Transverse colon (tissue), 4 donors: ENCODE data around the gene PTPRG. TPM values are rescaled to one million over a fixed set of nuclear protein-coding genes. Genes with fewer than 3 reads are reported as not detected.
A peak's percentile ranks its signal among the peaks of the same experiment; 100 is the strongest.

Experiments
- DNase-seq: peaks from one replicate; pipeline ENCODE4 v3.0.0-alpha.2; 2019
- H3K27ac ChIP-seq, 4 donors: fragments of 200-600 bp; sonication (generic); 2 replicates each; pipeline ENCODE4 v1.5.1; 2016 to 2018; ENCODE audit warnings: inconsistent platforms in 4 of 4
- H3K27me3 ChIP-seq: fragments of 200-600 bp; sonication (generic); 2 replicates; pipeline ENCODE4 v1.5.1; 2017; ENCODE audit warnings: inconsistent platforms
- H3K36me3 ChIP-seq, 4 donors: fragments of 200-600 bp; sonication (generic); 2 replicates each; pipeline ENCODE4 v1.5.1; 2017 to 2019; ENCODE audit warnings: inconsistent platforms in 4 of 4
- H3K4me1 ChIP-seq, 4 donors: fragments of 200-600 bp; sonication (generic); 2 replicates each; pipeline ENCODE4 v1.5.1; 2017 to 2020; ENCODE audit warnings: inconsistent platforms in 4 of 4
- H3K4me3 ChIP-seq, 4 donors: fragments of 200-600 bp; sonication (generic); 1 replicate in 1 of 4; 2 replicates in 3 of 4; pipeline versions ENCODE4 v1.5.1 to v1.6.1; 2017 to 2019; ENCODE audit warnings: inconsistent platforms in 4 of 4
- H3K9me3 ChIP-seq, 2 donors: fragments of 200-600 bp; sonication (generic); 2 replicates each; pipeline ENCODE4 v1.5.1; 2017 to 2019; ENCODE audit warnings: inconsistent platforms in 2 of 2
- CTCF ChIP-seq, 5 experiments: fragments of 200-600 bp in 3 of 5; fragments of 450-650 bp in 2 of 5; sonication (generic) in 3 of 5; IDR thresholded peaks; 1 replicate in 2 of 5; 2 replicates in 3 of 5; pipeline ENCODE4 v1.5.1; 2016 to 2017; ENCODE audit warnings: antibody characterized with exemption in 5 of 5, inconsistent platforms in 3 of 5, mild to moderate bottlenecking in 2 of 5, moderate library complexity in 1 of 5
- EP300 ChIP-seq: sonication (generic); formaldehyde crosslinking; IDR thresholded peaks from one replicate; pipeline ENCODE4 v1.6.1; 2017; ENCODE audit warnings: antibody characterized with exemption, low read depth
- POLR2A ChIP-seq: fragments of 450-650 bp; IDR thresholded peaks from one replicate; pipeline ENCODE4 v1.6.1; 2016; ENCODE audit warnings: antibody characterized with exemption, mild to moderate bottlenecking, moderate library complexity
- POLR2AphosphoS5 ChIP-seq, 3 donors: sonication (generic); formaldehyde crosslinking; IDR thresholded peaks; one replicate each; pipeline ENCODE4 v1.6.1; 2016; ENCODE audit warnings: antibody characterized with exemption in 3 of 3
- WGBS, 2 donors: methylation state at CpG; one replicate each; pipeline ENCODE4 v1.1.5; 2018; ENCODE audit warnings: low coverage in 1 of 2; 5-methylcytosine and 5-hydroxymethylcytosine counted together
- in situ Hi-C, 4 donors: fragments of 200-750 bp; cut with MboI; loops; one replicate each; pipeline versions ENCODE4 v1.15.0 to v1.15.1; 2017; ENCODE audit warnings: low sequenced_read_pairs in 3 of 4, low pct_ligation_motif_present in 1 of 4, low pct_unique_long_range_greater_than_20kb in 1 of 4
- intact Hi-C: fragments of 100-400 bp; cut with DNase I; formaldehyde crosslinking; loops from one replicate; pipeline ENCODE4 v1.15.1; 2023; ENCODE audit warnings: low total_unique reads
- total RNA-seq, 4 donors: library from RNA; depleted of rRNA; stranded (reverse); fragments of >200 nt; gene quantifications; one replicate each; pipeline ENCODE4 v1.1.0, GENCODE V29; 2016

The PTPRG gene
- total RNA-seq, 4 donors from 2014 or later: 29.2 to 83.4 (median 41.6) TPM

GRCh38 chr3:62208385-62208784, 647.0 kb downstream of the PTPRG start:
- in situ Hi-C loops: loop anchor here in 3 of 4 donors (10.0 to 25.0 kb wide), 3 partner anchors 346 to 356 kb away; no protein-coding TSS in a partner anchor
- H3K4me3 ChIP-seq: no peak overlapping the region

GRCh38 chr3:62209101-62209500, 647.7 kb downstream of the PTPRG start:
- Histone ChIP-seq H3K27ac (no peak overlapping the region), H3K36me3 (no peaks in the 10 kb centered on the region), H3K4me1 (peaks cover 0 to 13% (median 11%) of the 10 kb centered on the region in 4 donors), H3K27me3 (no peaks in the 10 kb centered on the region), H3K9me3 (no peaks in the 10 kb centered on the region), H3K4me3 (no peak overlapping the region)
- DNase-seq: no peak
- in situ Hi-C loops: loop anchor here in 3 of 4 donors (10.0 to 25.0 kb wide), 3 partner anchors 346 to 356 kb away; no protein-coding TSS in a partner anchor
- intact Hi-C loops: no loop called here
- 67 to 70% methylated on average over 3 to 5 of the region's 5 CpGs for WGBS, 2 donors
- TF ChIP-seq POLR2A (no peak), EP300 (no peak), CTCF (IDR thresholded peaks at IDR 0.05) (no peak), POLR2AphosphoS5 (IDR thresholded peaks at IDR 0.05) (no peak)

More at GRCh38 chr3:62208385-62208784, 647.0 kb downstream of the PTPRG start:
- H3K4me1 ChIP-seq: peaks cover 0 to 13% (median 11%) of the 10 kb centered on the region in 4 donors
- TF ChIP-seq POLR2A (no peak), POLR2AphosphoS5 (IDR thresholded peaks at IDR 0.05) (no peak)
- no peaks in the 10 kb centered on the region for H3K9me3 ChIP-seq
- no peak for DNase-seq
- no peaks in the 10 kb centered on the region for H3K27me3 ChIP-seq
- intact Hi-C loops: no loop called here
- no peak overlapping the region for H3K27ac ChIP-seq
- 79 to 100% methylated on average over 1 to 4 of the region's 4 CpGs for WGBS, 2 donors
- no peaks in the 10 kb centered on the region for H3K36me3 ChIP-seq

GRCh38 chr3:62210011-62210410, 648.6 kb downstream of the PTPRG start:
- WGBS, 2 donors: 65 to 70% methylated on average over 5 of the region's 5 CpGs
- intact Hi-C loops: no loop called here
- in situ Hi-C loops: loop anchor here in 1 of 4 donors (25.0 kb wide), 1 partner anchor 352 kb away; no protein-coding TSS in a partner anchor
- H3K4me1 ChIP-seq: peaks cover 0 to 13% (median 11%) of the 10 kb centered on the region in 4 donors
- no peak overlapping the region for H3K4me3 ChIP-seq
- no peaks in the 10 kb centered on the region for H3K9me3 ChIP-seq
- TF ChIP-seq EP300 (no peak), POLR2A (no peak), CTCF (IDR thresholded peaks at IDR 0.05) (no peak), POLR2AphosphoS5 (IDR thresholded peaks at IDR 0.05) (no peak)
- no peaks in the 10 kb centered on the region for H3K27me3 ChIP-seq
- DNase-seq: no peak
- no peaks in the 10 kb centered on the region for H3K36me3 ChIP-seq
- H3K27ac ChIP-seq: no peak overlapping the region

GRCh38 chr3:62211675-62212429, 650.5 kb downstream of the PTPRG start:
- no peak for DNase-seq
- H3K36me3 ChIP-seq: no peaks in the 10 kb centered on the region
- H3K4me1 ChIP-seq: peaks cover 0 to 13% (median 11%) of the 10 kb centered on the region in 4 donors
- no peaks in the 10 kb centered on the region for H3K27me3 ChIP-seq
- no peak overlapping the region for H3K27ac ChIP-seq
- intact Hi-C loops: no loop called here
- WGBS, 2 donors: 33 to 49% methylated on average over 7 to 8 of the region's 8 CpGs
- no peak overlapping the region for H3K4me3 ChIP-seq
- in situ Hi-C loops: loop anchor here in 1 of 4 donors (25.0 kb wide), 1 partner anchor 350 kb away; no protein-coding TSS in a partner anchor
- no peaks in the 10 kb centered on the region for H3K9me3 ChIP-seq
- TF ChIP-seq EP300 (no peak), POLR2AphosphoS5 (IDR thresholded peaks at IDR 0.05) (no peak), CTCF (IDR thresholded peaks at IDR 0.05) (peak in 2 of 5 experiments; percentile 17 to 26), POLR2A (no peak)
